Transverse colon (tissue), 4 donors: ENCODE measurements around the gene MRPL54. TPM values are rescaled to one million over a fixed set of nuclear protein-coding genes. Genes with fewer than 3 reads are reported as not detected.

ENCODE experiments used
- DNase-seq: peaks from one replicate; pipeline ENCODE4 v3.0.0-alpha.2; 2019
- H3K27ac ChIP-seq, 4 donors: fragments of 200-600 bp; sonication (generic); 2 replicates each; pipeline ENCODE4 v1.5.1; 2016 to 2018; ENCODE audit warnings: inconsistent platforms in 4 of 4
- H3K27me3 ChIP-seq: fragments of 200-600 bp; sonication (generic); 2 replicates; pipeline ENCODE4 v1.5.1; 2017; ENCODE audit warnings: inconsistent platforms
- H3K36me3 ChIP-seq, 4 donors: fragments of 200-600 bp; sonication (generic); 2 replicates each; pipeline ENCODE4 v1.5.1; 2017 to 2019; ENCODE audit warnings: inconsistent platforms in 4 of 4
- H3K4me1 ChIP-seq, 4 donors: fragments of 200-600 bp; sonication (generic); 2 replicates each; pipeline ENCODE4 v1.5.1; 2017 to 2020; ENCODE audit warnings: inconsistent platforms in 4 of 4
- H3K4me3 ChIP-seq, 4 donors: fragments of 200-600 bp; sonication (generic); 1 replicate in 1 of 4; 2 replicates in 3 of 4; pipeline versions ENCODE4 v1.5.1 to v1.6.1; 2017 to 2019; ENCODE audit warnings: inconsistent platforms in 4 of 4
- H3K9me3 ChIP-seq, 2 donors: fragments of 200-600 bp; sonication (generic); 2 replicates each; pipeline ENCODE4 v1.5.1; 2017 to 2019; ENCODE audit warnings: inconsistent platforms in 2 of 2
- CTCF ChIP-seq, 5 experiments: fragments of 200-600 bp in 3 of 5; fragments of 450-650 bp in 2 of 5; sonication (generic) in 3 of 5; IDR thresholded peaks; 1 replicate in 2 of 5; 2 replicates in 3 of 5; pipeline ENCODE4 v1.5.1; 2016 to 2017; ENCODE audit warnings: antibody characterized with exemption in 5 of 5, inconsistent platforms in 3 of 5, mild to moderate bottlenecking in 2 of 5, moderate library complexity in 1 of 5
- EP300 ChIP-seq: sonication (generic); formaldehyde crosslinking; IDR thresholded peaks from one replicate; pipeline ENCODE4 v1.6.1; 2017; ENCODE audit warnings: antibody characterized with exemption, low read depth
- POLR2A ChIP-seq: fragments of 450-650 bp; IDR thresholded peaks from one replicate; pipeline ENCODE4 v1.6.1; 2016; ENCODE audit warnings: antibody characterized with exemption, mild to moderate bottlenecking, moderate library complexity
- POLR2AphosphoS5 ChIP-seq, 3 donors: sonication (generic); formaldehyde crosslinking; IDR thresholded peaks; one replicate each; pipeline ENCODE4 v1.6.1; 2016; ENCODE audit warnings: antibody characterized with exemption in 3 of 3
- WGBS, 2 donors: methylation state at CpG; one replicate each; pipeline ENCODE4 v1.1.5; 2018; ENCODE audit warnings: low coverage in 1 of 2; 5-methylcytosine and 5-hydroxymethylcytosine counted together
- in situ Hi-C, 4 donors: fragments of 200-750 bp; cut with MboI; loops; one replicate each; pipeline versions ENCODE4 v1.15.0 to v1.15.1; 2017; ENCODE audit warnings: low sequenced_read_pairs in 3 of 4, low pct_ligation_motif_present in 1 of 4, low pct_unique_long_range_greater_than_20kb in 1 of 4
- intact Hi-C: fragments of 100-400 bp; cut with DNase I; formaldehyde crosslinking; loops from one replicate; pipeline ENCODE4 v1.15.1; 2023; ENCODE audit warnings: low total_unique reads
- total RNA-seq, 4 donors: library from RNA; depleted of rRNA; stranded (reverse); fragments of >200 nt; gene quantifications; one replicate each; pipeline ENCODE4 v1.1.0, GENCODE V29; 2016

The MRPL54 gene
- total RNA-seq, 4 donors from 2014 or later = 38.0 to 72.2 (median 52.1) TPM

GRCh38 chr19:3771000-3771905 lies 8.8 kb downstream of the MRPL54 start:
- no peak overlapping the region for H3K4me3 ChIP-seq
- in situ Hi-C loops = no loop called here
- intact Hi-C loops = no loop called here
- no peak for TF ChIP-seq POLR2A
- no peak for TF ChIP-seq POLR2AphosphoS5 (IDR thresholded peaks at IDR 0.05)
- TF ChIP-seq CTCF (IDR thresholded peaks at IDR 0.05) = no peak
- TF ChIP-seq EP300 = no peak
- 63 to 82% methylated on average over 4 to 32 of the region's 35 CpGs for WGBS, 2 donors
- H3K27me3 ChIP-seq = no peaks in the 10 kb centered on the region
- H3K27ac ChIP-seq = no peak overlapping the region
- DNase-seq = no peak
- H3K36me3 ChIP-seq = peaks cover 0 to 4% (median 0%) of the 10 kb centered on the region in 4 donors
- H3K4me1 ChIP-seq = no peaks in the 10 kb centered on the region
- no peaks in the 10 kb centered on the region for H3K9me3 ChIP-seq

GRCh38 chr19:3771906-3772455 lies 9.5 kb downstream of the MRPL54 start, which contains the start of gene RAX2:
TSS of gene RAX2 (minus strand) at chr19:3772228. CDS start at chr19:3771742, 486 bp downstream.
- no peaks in the 10 kb centered on the region for H3K27me3 ChIP-seq
- in situ Hi-C loops (no loop called here), intact Hi-C loops (no loop called here)
- no peaks in the 10 kb centered on the region for H3K9me3 ChIP-seq
- no peak for DNase-seq
- no peaks in the 10 kb centered on the region for H3K4me1 ChIP-seq
- H3K27ac ChIP-seq = no peak within 1 kb of the TSS
- peaks cover 0 to 4% (median 0%) of the 10 kb centered on the region in 4 donors for H3K36me3 ChIP-seq
- H3K4me3 ChIP-seq = no peak within 1 kb of the TSS
- 55% methylated on average over 16 of the region's 23 CpGs; no CpG with 5 or more reads in 1 of the 2 donors for WGBS, 2 donors
- no peak for TF ChIP-seq POLR2AphosphoS5 (IDR thresholded peaks at IDR 0.05)
- TF ChIP-seq EP300 = no peak
- TF ChIP-seq CTCF (IDR thresholded peaks at IDR 0.05) = no peak
- no peak for TF ChIP-seq POLR2A

GRCh38 chr19:3773814-3774515 lies 11.5 kb downstream of the MRPL54 start:
- Histone ChIP-seq H3K4me3 (no peak overlapping the region), H3K27me3 (no peaks in the 10 kb centered on the region), H3K36me3 (no peaks in the 10 kb centered on the region), H3K27ac (no peak overlapping the region), H3K4me1 (no peaks in the 10 kb centered on the region), H3K9me3 (no peaks in the 10 kb centered on the region)
- no peak for TF ChIP-seq POLR2A
- no peak for TF ChIP-seq POLR2AphosphoS5 (IDR thresholded peaks at IDR 0.05)
- TF ChIP-seq CTCF (IDR thresholded peaks at IDR 0.05) = no peak
- no peak for TF ChIP-seq EP300
- no peak for DNase-seq
- intact Hi-C loops = no loop called here
- in situ Hi-C loops = no loop called here
- WGBS, 2 donors = 64 to 84% methylated on average over 4 to 12 of the region's 12 CpGs
